ENCODE data around the gene TCERG1L. TPM values are rescaled to one million over a fixed set of nuclear protein-coding genes. Genes with fewer than 3 reads are reported as not detected.

TCERG1L gene
- total and polyA plus RNA-seq, 5 donors from 2014 or later, result not detected

GRCh38 chr10:131193923-131194322, 117.6 kb downstream of the TCERG1L start:
- no peak for DNase-seq
- no peaks in the 10 kb centered on the region for H3K27me3 Mint-ChIP-seq

GRCh38 chr10:131188494-131188893, 123.0 kb downstream of the TCERG1L start:
- Histone ChIP-seq H3K9me3 (ENCODE audit: control insufficient read depth in 2 of 2, low read length in 2 of 2) (no peaks in the 10 kb centered on the region), H3K27ac (ENCODE audit: insufficient read depth, low read length, poor library complexity, severe bottlenecking) (no peak overlapping the region), H3K4me3 (ENCODE audit: low read depth, low read length) (no peak overlapping the region), H3K27me3 (ENCODE audit: control insufficient read depth, insufficient read depth, low read length) (no peaks in the 10 kb centered on the region), H3K4me1 (ENCODE audit: control insufficient read depth, insufficient read depth, low read length, poor library complexity, severe bottlenecking) (no peaks in the 10 kb centered on the region), H3K36me3 (ENCODE audit: control insufficient read depth, insufficient read depth, low read length) (no peaks in the 10 kb centered on the region)
- H3K27me3 Mint-ChIP-seq, result no peaks in the 10 kb centered on the region
- ATAC-seq (ENCODE audit: low read depth in 2 of 2), result no peak
- H3K36me3 Mint-ChIP-seq, result no peaks in the 10 kb centered on the region
- no peaks in the 10 kb centered on the region for H3K4me1 Mint-ChIP-seq
- no peak overlapping the region for H3K27ac Mint-ChIP-seq
- no peak for DNase-seq
- H3K9me3 Mint-ChIP-seq, result peaks cover 0 to 7% (median 3%) of the 10 kb centered on the region in 7 donors
- H3K4me3 Mint-ChIP-seq, result no peak overlapping the region

More at GRCh38 chr10:131193923-131194322, 117.6 kb downstream of the TCERG1L start:
- Histone ChIP-seq H3K4me1 (ENCODE audit: control insufficient read depth, insufficient read depth, low read length, poor library complexity, severe bottlenecking) (no peaks in the 10 kb centered on the region), H3K36me3 (ENCODE audit: control insufficient read depth, insufficient read depth, low read length) (no peaks in the 10 kb centered on the region), H3K9me3 (ENCODE audit: control insufficient read depth in 2 of 2, low read length in 2 of 2) (no peaks in the 10 kb centered on the region), H3K27ac (ENCODE audit: insufficient read depth, low read length, poor library complexity, severe bottlenecking) (no peak overlapping the region), H3K27me3 (ENCODE audit: control insufficient read depth, insufficient read depth, low read length) (no peaks in the 10 kb centered on the region), H3K4me3 (ENCODE audit: low read depth, low read length) (no peak overlapping the region)
- Mint-ChIP-seq H3K36me3 (no peaks in the 10 kb centered on the region), H3K9me3 (peaks cover 0 to 7% (median 3%) of the 10 kb centered on the region in 7 donors), H3K4me3 (no peak overlapping the region), H3K4me1 (no peaks in the 10 kb centered on the region), H3K27ac (no peak overlapping the region)
- ATAC-seq (ENCODE audit: low read depth in 2 of 2), result no peak

- Mint-ChIP-seq H3K4me1 (no peaks in the 10 kb centered on the region), H3K27ac (no peak overlapping the region), H3K4me3 (no peak overlapping the region), H3K36me3 (no peaks in the 10 kb centered on the region), H3K9me3 (peaks cover 0 to 7% (median 3%) of the 10 kb centered on the region in 7 donors), H3K27me3 (no peaks in the 10 kb centered on the region)
- DNase-seq (no peak), ATAC-seq (ENCODE audit: low read depth in 2 of 2) (no peak)
- Histone ChIP-seq H3K27me3 (ENCODE audit: control insufficient read depth, insufficient read depth, low read length) (no peaks in the 10 kb centered on the region), H3K4me3 (ENCODE audit: low read depth, low read length) (no peak overlapping the region), H3K4me1 (ENCODE audit: control insufficient read depth, insufficient read depth, low read length, poor library complexity, severe bottlenecking) (no peaks in the 10 kb centered on the region), H3K27ac (ENCODE audit: insufficient read depth, low read length, poor library complexity, severe bottlenecking) (no peak overlapping the region), H3K9me3 (ENCODE audit: control insufficient read depth in 2 of 2, low read length in 2 of 2) (no peaks in the 10 kb centered on the region), H3K36me3 (ENCODE audit: control insufficient read depth, insufficient read depth, low read length) (no peaks in the 10 kb centered on the region)
These were observed 123.6 kb downstream of the TCERG1L start for GRCh38 chr10:131187926-131188325.

- no peaks in the 10 kb centered on the region for H3K4me1 ChIP-seq (ENCODE audit: control insufficient read depth, insufficient read depth, low read length, poor library complexity, severe bottlenecking)
- no peaks in the 10 kb centered on the region for H3K4me1 Mint-ChIP-seq
- no peak for ATAC-seq (ENCODE audit: low read depth in 2 of 2)
- H3K27me3 ChIP-seq (ENCODE audit: control insufficient read depth, insufficient read depth, low read length), result no peaks in the 10 kb centered on the region
- H3K4me3 ChIP-seq (ENCODE audit: low read depth, low read length), result no peak overlapping the region
- H3K9me3 ChIP-seq (ENCODE audit: control insufficient read depth in 2 of 2, low read length in 2 of 2), result no peaks in the 10 kb centered on the region
- H3K9me3 Mint-ChIP-seq, result peaks cover 0 to 5% (median 1%) of the 10 kb centered on the region in 7 donors
- H3K36me3 ChIP-seq (ENCODE audit: control insufficient read depth, insufficient read depth, low read length), result no peaks in the 10 kb centered on the region
- H3K36me3 Mint-ChIP-seq, result no peaks in the 10 kb centered on the region
- H3K27ac ChIP-seq (ENCODE audit: insufficient read depth, low read length, poor library complexity, severe bottlenecking), result no peak overlapping the region
- DNase-seq, result no peak
- no peak overlapping the region for H3K27ac Mint-ChIP-seq
- H3K4me3 Mint-ChIP-seq, result no peak overlapping the region
- H3K27me3 Mint-ChIP-seq, result no peaks in the 10 kb centered on the region
These were observed 124.2 kb downstream of the TCERG1L start for GRCh38 chr10:131187274-131187673.

- H3K27me3 Mint-ChIP-seq, result no peaks in the 10 kb centered on the region
- Histone ChIP-seq H3K4me1 (ENCODE audit: control insufficient read depth, insufficient read depth, low read length, poor library complexity, severe bottlenecking) (no peaks in the 10 kb centered on the region), H3K36me3 (ENCODE audit: control insufficient read depth, insufficient read depth, low read length) (no peaks in the 10 kb centered on the region), H3K4me3 (ENCODE audit: low read depth, low read length) (no peak overlapping the region), H3K9me3 (ENCODE audit: control insufficient read depth in 2 of 2, low read length in 2 of 2) (no peaks in the 10 kb centered on the region), H3K27ac (ENCODE audit: insufficient read depth, low read length, poor library complexity, severe bottlenecking) (no peak overlapping the region), H3K27me3 (ENCODE audit: control insufficient read depth, insufficient read depth, low read length) (no peaks in the 10 kb centered on the region)
- ATAC-seq (ENCODE audit: low read depth in 2 of 2) (no peak), DNase-seq (no peak)
- H3K9me3 Mint-ChIP-seq, result peaks cover 0 to 5% (median 0%) of the 10 kb centered on the region in 7 donors
- no peak overlapping the region for H3K4me3 Mint-ChIP-seq
- H3K36me3 Mint-ChIP-seq, result no peaks in the 10 kb centered on the region
- no peak overlapping the region for H3K27ac Mint-ChIP-seq
- no peaks in the 10 kb centered on the region for H3K4me1 Mint-ChIP-seq
These were observed 124.8 kb downstream of the TCERG1L start for GRCh38 chr10:131186547-131187253.

- Histone ChIP-seq H3K9me3 (ENCODE audit: control insufficient read depth in 2 of 2, low read length in 2 of 2) (no peaks in the 10 kb centered on the region), H3K36me3 (ENCODE audit: control insufficient read depth, insufficient read depth, low read length) (no peaks in the 10 kb centered on the region), H3K4me1 (ENCODE audit: control insufficient read depth, insufficient read depth, low read length, poor library complexity, severe bottlenecking) (no peaks in the 10 kb centered on the region), H3K27me3 (ENCODE audit: control insufficient read depth, insufficient read depth, low read length) (no peaks in the 10 kb centered on the region), H3K4me3 (ENCODE audit: low read depth, low read length) (no peak overlapping the region), H3K27ac (ENCODE audit: insufficient read depth, low read length, poor library complexity, severe bottlenecking) (no peak overlapping the region)
- Mint-ChIP-seq H3K36me3 (no peaks in the 10 kb centered on the region), H3K27ac (no peak overlapping the region), H3K4me1 (no peaks in the 10 kb centered on the region), H3K27me3 (no peaks in the 10 kb centered on the region), H3K4me3 (no peak overlapping the region), H3K9me3 (peaks cover 0 to 3% (median 0%) of the 10 kb centered on the region in 7 donors)
- DNase-seq (no peak), ATAC-seq (ENCODE audit: low read depth in 2 of 2) (no peak)
These were observed 127.0 kb downstream of the TCERG1L start for GRCh38 chr10:131184503-131184902.

GRCh38 chr10:131183546-131184045, 127.9 kb downstream of the TCERG1L start:
- Mint-ChIP-seq H3K27me3 (no peaks in the 10 kb centered on the region), H3K4me3 (no peak overlapping the region), H3K9me3 (peaks cover 0 to 3% (median 0%) of the 10 kb centered on the region in 7 donors), H3K27ac (peak overlapping the region in 1 of 3 donors; percentile 87), H3K4me1 (no peaks in the 10 kb centered on the region), H3K36me3 (no peaks in the 10 kb centered on the region)
- H3K4me3 ChIP-seq (ENCODE audit: low read depth, low read length), result no peak overlapping the region
- no peaks in the 10 kb centered on the region for H3K27me3 ChIP-seq (ENCODE audit: control insufficient read depth, insufficient read depth, low read length)
- no peaks in the 10 kb centered on the region for H3K9me3 ChIP-seq (ENCODE audit: control insufficient read depth in 2 of 2, low read length in 2 of 2)
- DNase-seq (no peak), ATAC-seq (ENCODE audit: low read depth in 2 of 2) (no peak)
- no peaks in the 10 kb centered on the region for H3K4me1 ChIP-seq (ENCODE audit: control insufficient read depth, insufficient read depth, low read length, poor library complexity, severe bottlenecking)
- no peak overlapping the region for H3K27ac ChIP-seq (ENCODE audit: insufficient read depth, low read length, poor library complexity, severe bottlenecking)
- no peaks in the 10 kb centered on the region for H3K36me3 ChIP-seq (ENCODE audit: control insufficient read depth, insufficient read depth, low read length)

- no peaks in the 10 kb centered on the region for H3K36me3 Mint-ChIP-seq
These were observed 130.1 kb downstream of the TCERG1L start for GRCh38 chr10:131181456-131181855.

More at GRCh38 chr10:131181456-131181855, 130.1 kb downstream of the TCERG1L start:
- no peak for DNase-seq
- H3K27me3 ChIP-seq (ENCODE audit: control insufficient read depth, insufficient read depth, low read length), result no peaks in the 10 kb centered on the region
- H3K4me3 ChIP-seq (ENCODE audit: low read depth, low read length), result no peak overlapping the region
- peaks cover 0 to 3% (median 0%) of the 10 kb centered on the region in 7 donors for H3K9me3 Mint-ChIP-seq
- H3K27ac Mint-ChIP-seq, result no peak overlapping the region
- no peaks in the 10 kb centered on the region for H3K27me3 Mint-ChIP-seq
- no peaks in the 10 kb centered on the region for H3K9me3 ChIP-seq (ENCODE audit: control insufficient read depth in 2 of 2, low read length in 2 of 2)
- ATAC-seq (ENCODE audit: low read depth in 2 of 2), result no peak
- H3K27ac ChIP-seq (ENCODE audit: insufficient read depth, low read length, poor library complexity, severe bottlenecking), result no peak overlapping the region
- H3K36me3 ChIP-seq (ENCODE audit: control insufficient read depth, insufficient read depth, low read length), result no peaks in the 10 kb centered on the region
- H3K4me3 Mint-ChIP-seq, result no peak overlapping the region
- H3K4me1 ChIP-seq (ENCODE audit: control insufficient read depth, insufficient read depth, low read length, poor library complexity, severe bottlenecking), result no peaks in the 10 kb centered on the region
- no peaks in the 10 kb centered on the region for H3K4me1 Mint-ChIP-seq
